ENCODE data around the gene PCDHA4. TPM values are rescaled to one million over a fixed set of nuclear protein-coding genes. Genes with fewer than 3 reads are reported as not detected.
"Not testable (repeated sequence)": the region's sequence is repeated elsewhere in the genome, so short reads cannot be mapped to it uniquely, and the experiment has no call there.

Gene PCDHA4
- total RNA-seq, 1 donor from 2014 or later: not detected

GRCh38 chr5:140802781-140803271 lies 4.0 kb upstream of the PCDHA4 start:
- POLR2A ChIA-PET: no interaction called here
- Mint-ChIP-seq H3K27ac (no peak overlapping the region), H3K27me3 (peaks cover 8% of the 10 kb centered on the region), H3K36me3 (ENCODE audit: low read depth) (no peaks in the 10 kb centered on the region), H3K4me3 (no peak overlapping the region), H3K4me1 (no peaks in the 10 kb centered on the region), H3K9me3 (peaks cover 23% of the 10 kb centered on the region)
- CTCF ChIA-PET: no interaction called here
- intact Hi-C loops (cut with micrococcal nuclease): no loop called here
- ATAC-seq (ENCODE audit: low read depth): no peak
- DNase-seq: no peak
- no peak for TF ChIP-seq CTCF (IDR thresholded peaks at IDR 0.05)

GRCh38 chr5:140808241-140808888 lies 1.5 kb downstream of the PCDHA4 start:
- POLR2A ChIA-PET; H3K27me3 Mint-ChIP-seq; ATAC-seq (ENCODE audit: low read depth); H3K4me3 Mint-ChIP-seq; CTCF ChIA-PET; DNase-seq; H3K27ac Mint-ChIP-seq; intact Hi-C loops (cut with micrococcal nuclease); H3K4me1 Mint-ChIP-seq; H3K36me3 Mint-ChIP-seq (ENCODE audit: low read depth): not testable (repeated sequence)
- peaks cover 22% of the 10 kb centered on the region for H3K9me3 Mint-ChIP-seq

- Mint-ChIP-seq H3K27me3 (peaks cover 8% of the 10 kb centered on the region), H3K36me3 (ENCODE audit: low read depth) (no peaks in the 10 kb centered on the region), H3K27ac (no peak overlapping the region), H3K4me1 (no peaks in the 10 kb centered on the region), H3K4me3 (no peak overlapping the region), H3K9me3 (peaks cover 22% of the 10 kb centered on the region)
- TF ChIP-seq CTCF (IDR thresholded peaks at IDR 0.05): no peak
- intact Hi-C loops (cut with micrococcal nuclease): no loop called here
- POLR2A ChIA-PET: no interaction called here
- DNase-seq (no peak), ATAC-seq (ENCODE audit: low read depth) (no peak)
- CTCF ChIA-PET: no interaction called here
These were observed 2.0 kb downstream of the PCDHA4 start for GRCh38 chr5:140808889-140809291.

- DNase-seq: no peak
- ATAC-seq (ENCODE audit: low read depth): no peak
- H3K4me1 Mint-ChIP-seq: no peaks in the 10 kb centered on the region
- TF ChIP-seq CTCF (IDR thresholded peaks at IDR 0.05): no peak
- no peak within 1 kb of the TSS for H3K27ac Mint-ChIP-seq
- intact Hi-C loops (cut with micrococcal nuclease): no loop called here
- no peak within 1 kb of the TSS for H3K4me3 Mint-ChIP-seq
- peaks cover 2% of the 10 kb centered on the region for H3K9me3 Mint-ChIP-seq
- H3K36me3 Mint-ChIP-seq (ENCODE audit: low read depth): no peaks in the 10 kb centered on the region
- H3K27me3 Mint-ChIP-seq: peaks cover 2% of the 10 kb centered on the region
- ChIA-PET CTCF (no interaction called here), POLR2A (no interaction called here)
These were observed 14.8 kb downstream of the PCDHA4 start, which contains the start of gene PCDHA5 for GRCh38 chr5:140821375-140822280. PCDHA5 (plus strand) TSS chr5:140821613.

GRCh38 chr5:140822281-140822629 lies 15.4 kb downstream of the PCDHA4 start:
- no peak overlapping the region for H3K4me3 Mint-ChIP-seq
- POLR2A ChIA-PET: no interaction called here
- ATAC-seq (ENCODE audit: low read depth) (no peak), DNase-seq (no peak)
- no peak for TF ChIP-seq CTCF (IDR thresholded peaks at IDR 0.05)
- no peaks in the 10 kb centered on the region for H3K4me1 Mint-ChIP-seq
- no peaks in the 10 kb centered on the region for H3K36me3 Mint-ChIP-seq (ENCODE audit: low read depth)
- no peak overlapping the region for H3K27ac Mint-ChIP-seq
- CTCF ChIA-PET: no interaction called here
- peaks cover 3% of the 10 kb centered on the region for H3K9me3 Mint-ChIP-seq
- peaks cover 8% of the 10 kb centered on the region for H3K27me3 Mint-ChIP-seq
- intact Hi-C loops (cut with micrococcal nuclease): no loop called here

GRCh38 chr5:140822969-140823368 lies 16.1 kb downstream of the PCDHA4 start:
- CTCF ChIA-PET; H3K27me3 Mint-ChIP-seq; H3K27ac Mint-ChIP-seq; H3K36me3 Mint-ChIP-seq (ENCODE audit: low read depth); POLR2A ChIA-PET; H3K4me3 Mint-ChIP-seq; ATAC-seq (ENCODE audit: low read depth); H3K4me1 Mint-ChIP-seq; H3K9me3 Mint-ChIP-seq; DNase-seq; intact Hi-C loops (cut with micrococcal nuclease): not testable (repeated sequence)

All from activated B cell treated with CpG ODN at 0.5 μM for 24 hours (primary cell).